Activated CD8-positive, alpha-beta T cell treated with anti-CD3 and anti-CD28 coated beads for 36 hours (primary cell): Measurements from ENCODE around the gene RNF213. TPM values are rescaled to one million over a fixed set of nuclear protein-coding genes. Genes with fewer than 3 reads are reported as not detected.

Experiments used
- ATAC-seq: fragments of 200-7000 bp; cut with Tn5 transposase; one replicate; pipeline ENCODE4 v1.10.0; 2021; ENCODE audit warnings: mild to moderate bottlenecking, moderate library complexity
- CTCF ChIA-PET: fragments of 350-600 bp; sonication (Branson Sonifier 250); formaldehyde crosslinking; loops from one replicate; lab custom pipeline; 2021; ENCODE audit warnings: antibody characterized with exemption; lab: Charles Lee
- POLR2A ChIA-PET: fragments of 350-600 bp; sonication (Branson Sonifier 250); formaldehyde crosslinking; loops from one replicate; lab custom pipeline; 2021; ENCODE audit warnings: antibody characterized with exemption; lab: Charles Lee
- DNase-seq: peaks from one replicate; pipeline ENCODE4 v3.0.0-alpha.2; 2020
- H3K27ac Mint-ChIP-seq: one replicate; pipeline ENCODE4 v1.8.0; 2021; ENCODE audit warnings: mild to moderate bottlenecking, mixed read lengths
- H3K27me3 Mint-ChIP-seq: one replicate; pipeline ENCODE4 v1.8.0; 2021; ENCODE audit warnings: mixed read lengths
- H3K36me3 Mint-ChIP-seq: one replicate; pipeline ENCODE4 v1.8.0; 2021; ENCODE audit warnings: low read depth, mixed read lengths
- H3K4me1 Mint-ChIP-seq: one replicate; pipeline ENCODE4 v1.8.0; 2021; ENCODE audit warnings: low read depth, mixed read lengths
- H3K4me3 Mint-ChIP-seq: one replicate; pipeline ENCODE4 v1.8.0; 2021; ENCODE audit warnings: mild to moderate bottlenecking, moderate library complexity, mixed read lengths
- H3K9me3 Mint-ChIP-seq: one replicate; pipeline ENCODE4 v1.8.0; 2021; ENCODE audit warnings: mixed read lengths
- intact Hi-C: fragments of 100-400 bp; cut with micrococcal nuclease; formaldehyde crosslinking; loops from one replicate; pipeline ENCODE4 v1.10.0; 2022
- total RNA-seq, 2 experiments: library from RNA; stranded (reverse); gene quantifications; one replicate each; pipeline ENCODE4 v1.2.3, GENCODE V29; 2021
- TF ChIP-seq, protein P1 (sequence below): fragments of 200-600 bp; IDR thresholded peaks from one replicate; pipeline ENCODE4 v1.8.0; 2022; ENCODE audit warnings: antibody characterized with exemption, mild to moderate bottlenecking

RNF213 gene
- total RNA-seq, 2 experiments from 2014 or later, result 131 to 142 TPM

GRCh38 chr17:80228477-80228876 is 32.2 kb upstream of the RNF213 start:
- H3K36me3 Mint-ChIP-seq, result peaks cover 17% of the 10 kb centered on the region
- no peaks in the 10 kb centered on the region for H3K27me3 Mint-ChIP-seq
- ChIA-PET CTCF (no interaction called here), POLR2A (no interaction called here)
- H3K27ac Mint-ChIP-seq, result no peak overlapping the region
- DNase-seq, result no peak
- H3K9me3 Mint-ChIP-seq, result peaks cover 11% of the 10 kb centered on the region
- intact Hi-C loops, result no loop called here
- H3K4me3 Mint-ChIP-seq, result no peak overlapping the region
- no peak for ATAC-seq
- TF ChIP-seq, protein P1, sequence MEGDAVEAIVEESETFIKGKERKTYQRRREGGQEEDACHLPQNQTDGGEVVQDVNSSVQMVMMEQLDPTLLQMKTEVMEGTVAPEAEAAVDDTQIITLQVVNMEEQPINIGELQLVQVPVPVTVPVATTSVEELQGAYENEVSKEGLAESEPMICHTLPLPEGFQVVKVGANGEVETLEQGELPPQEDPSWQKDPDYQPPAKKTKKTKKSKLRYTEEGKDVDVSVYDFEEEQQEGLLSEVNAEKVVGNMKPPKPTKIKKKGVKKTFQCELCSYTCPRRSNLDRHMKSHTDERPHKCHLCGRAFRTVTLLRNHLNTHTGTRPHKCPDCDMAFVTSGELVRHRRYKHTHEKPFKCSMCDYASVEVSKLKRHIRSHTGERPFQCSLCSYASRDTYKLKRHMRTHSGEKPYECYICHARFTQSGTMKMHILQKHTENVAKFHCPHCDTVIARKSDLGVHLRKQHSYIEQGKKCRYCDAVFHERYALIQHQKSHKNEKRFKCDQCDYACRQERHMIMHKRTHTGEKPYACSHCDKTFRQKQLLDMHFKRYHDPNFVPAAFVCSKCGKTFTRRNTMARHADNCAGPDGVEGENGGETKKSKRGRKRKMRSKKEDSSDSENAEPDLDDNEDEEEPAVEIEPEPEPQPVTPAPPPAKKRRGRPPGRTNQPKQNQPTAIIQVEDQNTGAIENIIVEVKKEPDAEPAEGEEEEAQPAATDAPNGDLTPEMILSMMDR, result no peak
- peaks cover 6% of the 10 kb centered on the region for H3K4me1 Mint-ChIP-seq

GRCh38 chr17:80229011-80229410 is 31.6 kb upstream of the RNF213 start:
- no peaks in the 10 kb centered on the region for H3K27me3 Mint-ChIP-seq
- no peak overlapping the region for H3K27ac Mint-ChIP-seq
- TF ChIP-seq, protein P1, result no peak
- no peak for DNase-seq
- no peak for ATAC-seq
- H3K9me3 Mint-ChIP-seq, result peaks cover 11% of the 10 kb centered on the region
- no peak overlapping the region for H3K4me3 Mint-ChIP-seq
- peaks cover 22% of the 10 kb centered on the region for H3K36me3 Mint-ChIP-seq
- CTCF ChIA-PET, result interaction anchor here (0.6 to 2.3 kb wide), 2 partner anchors 33 to 1651 kb away, joined by 3 to 10 read pairs; no protein-coding TSS in a partner anchor
- intact Hi-C loops, result no loop called here
- peaks cover 3% of the 10 kb centered on the region for H3K4me1 Mint-ChIP-seq
- POLR2A ChIA-PET, result interaction anchor here (1.0 kb wide), 1 partner anchor 42 kb away, joined by 4 read pairs; no protein-coding TSS in a partner anchor

DNA sequence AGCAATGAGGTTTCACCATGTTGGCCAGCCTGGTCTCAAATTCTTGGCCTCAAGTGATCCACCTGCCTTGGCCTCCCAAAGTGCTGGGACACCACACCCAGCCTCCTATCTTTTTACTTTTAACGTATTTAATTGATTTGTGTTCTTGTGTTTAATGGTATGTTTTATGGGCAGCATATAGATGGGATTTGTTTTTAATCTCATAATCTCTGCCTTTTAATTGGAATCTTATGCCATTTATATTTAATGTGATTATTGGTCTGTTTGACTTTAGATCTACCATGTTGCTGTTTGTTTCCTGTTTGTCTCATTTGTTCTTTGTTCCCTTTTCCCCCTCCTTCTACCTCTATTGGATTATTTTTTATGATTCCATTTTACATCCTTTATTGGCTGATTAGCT is 28.2 kb upstream of the RNF213 start:
- H3K27ac Mint-ChIP-seq, result no peak overlapping the region
- no peak for DNase-seq
- no peaks in the 10 kb centered on the region for H3K27me3 Mint-ChIP-seq
- ChIA-PET CTCF (interaction anchor here (1.3 kb wide), 1 partner anchor 36 kb away, joined by 3 read pairs; no protein-coding TSS in a partner anchor), POLR2A (no interaction called here)
- H3K4me1 Mint-ChIP-seq, result no peaks in the 10 kb centered on the region
- no peak for ATAC-seq
- TF ChIP-seq, protein P1, result no peak
- peaks cover 28% of the 10 kb centered on the region for H3K36me3 Mint-ChIP-seq
- intact Hi-C loops, result no loop called here
- H3K4me3 Mint-ChIP-seq, result no peak overlapping the region
- peaks cover 14% of the 10 kb centered on the region for H3K9me3 Mint-ChIP-seq

DNA sequence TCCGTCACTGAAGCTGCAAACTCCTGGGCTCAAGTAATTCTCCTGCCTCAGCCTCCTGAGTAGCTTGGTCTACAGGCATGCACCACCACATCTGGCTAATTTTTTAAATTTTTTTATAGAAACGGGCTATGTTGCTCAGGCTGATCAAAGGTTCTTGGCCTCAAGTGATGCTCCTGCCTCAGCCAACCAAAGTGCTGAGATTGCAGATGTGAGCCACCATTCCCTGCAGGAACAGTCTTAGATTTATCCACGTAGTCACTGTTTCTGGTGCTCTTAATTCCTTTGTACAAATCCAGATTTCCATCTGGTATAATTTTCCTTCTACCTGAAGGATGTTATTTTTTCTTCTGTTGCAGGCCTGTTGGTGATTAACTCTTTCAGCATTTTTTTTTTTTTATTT is 27.4 kb upstream of the RNF213 start:
- TF ChIP-seq, protein P1, result no peak
- POLR2A ChIA-PET, result no interaction called here
- ATAC-seq (no peak), DNase-seq (no peak)
- Mint-ChIP-seq H3K36me3 (peaks cover 32% of the 10 kb centered on the region), H3K27me3 (no peaks in the 10 kb centered on the region), H3K27ac (no peak overlapping the region), H3K4me3 (no peak overlapping the region), H3K9me3 (peaks cover 14% of the 10 kb centered on the region), H3K4me1 (no peaks in the 10 kb centered on the region)
- intact Hi-C loops, result no loop called here
- CTCF ChIA-PET, result no interaction called here

DNA sequence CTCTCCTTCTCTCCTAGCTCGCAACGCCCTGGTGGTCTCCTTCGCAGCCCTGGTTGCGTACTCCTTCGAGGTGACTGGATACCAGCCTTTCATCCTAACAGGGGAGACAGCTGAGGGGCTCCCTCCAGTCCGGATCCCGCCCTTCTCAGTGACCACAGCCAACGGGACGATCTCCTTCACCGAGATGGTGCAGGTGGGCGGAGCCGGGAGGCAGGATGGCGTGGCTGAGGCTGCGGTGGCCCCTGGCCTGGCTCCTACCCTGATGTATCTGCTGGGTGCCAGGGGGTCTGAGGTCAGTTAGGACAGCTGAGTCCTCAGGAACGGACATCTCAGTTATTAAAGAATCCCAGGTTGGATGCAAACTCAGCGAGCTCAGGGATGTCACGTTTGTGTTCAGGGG is 23.7 kb upstream of the RNF213 start:
- Mint-ChIP-seq H3K36me3 (peaks cover 29% of the 10 kb centered on the region), H3K4me3 (no peak overlapping the region), H3K4me1 (no peaks in the 10 kb centered on the region), H3K27ac (no peak overlapping the region), H3K9me3 (peaks cover 10% of the 10 kb centered on the region), H3K27me3 (no peaks in the 10 kb centered on the region)
- intact Hi-C loops, result no loop called here
- ChIA-PET CTCF (interaction anchor here (1.6 to 2.0 kb wide), 2 partner anchors 41 to 229 kb away, joined by 4 to 5 read pairs; no protein-coding TSS in a partner anchor), POLR2A (interaction anchor here (0.8 to 1.6 kb wide), 2 partner anchors 9 to 18 kb away, joined by 3 to 4 read pairs; no protein-coding TSS in a partner anchor)
- DNase-seq, result no peak
- no peak for ATAC-seq
- TF ChIP-seq, protein P1, result no peak
